Right lobe of liver (tissue), 6 donors: ENCODE results near the gene RSRP1. TPM values are rescaled to one million over a fixed set of nuclear protein-coding genes. Genes with fewer than 3 reads are reported as not detected.

Experiments
- ATAC-seq, 4 donors: fragments of 200-7000 bp; cut with Tn5 transposase; one replicate each; pipeline ENCODE4 v1.9.1; 2020; ENCODE audit warnings: mild to moderate bottlenecking in 4 of 4, moderate library complexity in 4 of 4
- DNase-seq, 3 donors: peaks; one replicate each; pipeline ENCODE4 v3.0.0-alpha.2; 2020
- H3K27ac ChIP-seq, 3 donors: fragments of 200-600 bp; one replicate each; pipeline ENCODE4 v1.8.0; 2022
- H3K27me3 ChIP-seq, 2 donors: fragments of 200-600 bp; one replicate each; pipeline ENCODE4 v1.8.0; 2022
- H3K36me3 ChIP-seq, 4 donors: fragments of 200-600 bp; sonication (generic) in 1 of 4; one replicate each; pipeline versions ENCODE4 v1.5.1 to v1.8.0; 2017 to 2022; ENCODE audit warnings: control low read depth in 1 of 4
- H3K4me1 ChIP-seq, 4 donors: fragments of 200-600 bp; sonication (generic) in 1 of 4; one replicate each; pipeline versions ENCODE4 v1.5.1 to v1.8.0; 2017 to 2022; ENCODE audit warnings: control low read depth in 1 of 4
- H3K4me3 ChIP-seq, 3 donors: fragments of 200-600 bp; one replicate each; pipeline ENCODE4 v1.8.0; 2022
- H3K9me3 ChIP-seq, 4 donors: fragments of 200-600 bp; sonication (generic) in 1 of 4; one replicate each; pipeline versions ENCODE4 v1.5.1 to v1.8.0; 2017 to 2022; ENCODE audit warnings: control low read depth in 1 of 4
- CTCF ChIP-seq, 4 donors: fragments of 200-600 bp in 3 of 4; fragments of 450-650 bp in 1 of 4; IDR thresholded peaks; one replicate each; pipeline versions ENCODE4 v1.5.1 to v1.8.0; 2016 to 2022; ENCODE audit warnings: antibody characterized with exemption in 4 of 4, mild to moderate bottlenecking in 2 of 4
- POLR2A ChIP-seq: fragments of 450-650 bp; IDR thresholded peaks from one replicate; pipeline ENCODE4 v1.6.1; 2017; ENCODE audit warnings: antibody characterized with exemption, mild to moderate bottlenecking
- WGBS: methylation state at CpG from one replicate; pipeline ENCODE4 v1.1.6; 2018; ENCODE audit warnings: low coverage, low lambda C conversion rate; ENCODE audit not compliant: insufficient coverage; ENCODE audit errors: missing lambda C conversion rate; 5-methylcytosine and 5-hydroxymethylcytosine counted together
- intact Hi-C, 2 donors: fragments of 100-400 bp; cut with DNase I; formaldehyde crosslinking; loops; one replicate each; pipeline versions ENCODE4 v1.11.2 to v1.14.1; 2022
- total RNA-seq, 6 experiments: library from RNA; depleted of rRNA in 2 of 6; stranded (reverse); fragments of >200 nt in 2 of 6; fragmentation: NEBNext Ultra II Directional in 3 of 6; extraction: Animal tissue kit (Norgen Biotek cat#: 25700) in 3 of 6; gene quantifications; one replicate each; pipeline versions ENCODE4 v1.1.0 to v1.2.4, GENCODE V29; 2016 to 2023
- donor health status: DM: no; HTN: yes; CAD: no.
- donor health status: DM: no; HTN: no; CAD: no.
- donor health status: DM: no; HTN: no; CAD: no.
- donor health status: DM: no; HTN: yes; CAD: no.
- donor health status: DM: no; HTN: yes; CAD: no.

Gene RSRP1
- total RNA-seq, 6 experiments from 2014 or later: 32.1 to 52.1 (median 40.2) TPM

GRCh38 chr1:25199819-25200620 lies 47.2 kb downstream of the RSRP1 start:
- H3K4me1 ChIP-seq: no peaks in the 10 kb centered on the region
- 85% methylated on average over 12 of the region's 20 CpGs for WGBS
- ATAC-seq (no peak), DNase-seq (no peak)
- H3K27ac ChIP-seq: no peak overlapping the region
- no peak overlapping the region for H3K4me3 ChIP-seq
- H3K9me3 ChIP-seq: no peaks in the 10 kb centered on the region
- no peaks in the 10 kb centered on the region for H3K27me3 ChIP-seq
- intact Hi-C loops: loop anchor here (5.0 to 10.0 kb wide), 2 partner anchors 78 to 85 kb away; no protein-coding TSS in a partner anchor
- TF ChIP-seq CTCF (IDR thresholded peaks at IDR 0.05) (no peak), POLR2A (no peak)
- H3K36me3 ChIP-seq: no peaks in the 10 kb centered on the region

DNA sequence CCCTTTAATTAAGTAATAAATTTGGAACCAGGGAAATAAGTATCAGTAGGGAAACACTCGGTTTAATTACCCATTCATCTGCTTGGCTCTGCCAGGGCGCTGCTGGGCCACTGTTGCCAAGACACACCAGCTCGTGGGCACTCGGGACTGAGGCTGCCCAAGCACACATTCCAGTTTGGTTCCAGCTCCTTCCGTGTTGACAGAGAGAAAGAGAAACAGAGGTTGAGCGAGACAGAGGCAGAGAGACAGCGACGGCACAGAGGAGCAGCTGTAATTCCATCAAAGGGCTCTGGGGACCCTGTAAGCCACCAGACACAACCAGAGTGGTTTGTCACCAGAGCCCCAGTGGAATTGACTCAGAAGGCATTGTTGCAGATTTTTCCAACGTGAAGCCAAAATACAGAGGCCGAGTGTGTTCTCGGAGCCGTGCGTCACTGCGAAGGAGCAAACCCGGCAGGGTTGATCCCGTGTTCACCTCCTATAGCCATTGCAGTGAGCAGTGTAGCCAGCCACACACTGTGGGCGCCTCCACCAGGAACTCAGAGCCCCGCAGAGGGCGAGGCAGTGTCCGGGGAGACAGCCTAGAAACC lies 48.5 kb downstream of the RSRP1 start:
- intact Hi-C loops: no loop called here
- Histone ChIP-seq H3K9me3 (no peaks in the 10 kb centered on the region), H3K27me3 (no peaks in the 10 kb centered on the region), H3K4me3 (no peak overlapping the region), H3K36me3 (no peaks in the 10 kb centered on the region), H3K27ac (no peak overlapping the region), H3K4me1 (no peaks in the 10 kb centered on the region)
- no peak for TF ChIP-seq CTCF (IDR thresholded peaks at IDR 0.05)
- WGBS: 68% methylated on average over 12 of the region's 20 CpGs
- no peak for DNase-seq
- peak in 1 of 4 donors; percentile 19 for ATAC-seq

GRCh38 chr1:25197982-25198662 lies 49.1 kb downstream of the RSRP1 start:
- Histone ChIP-seq H3K9me3 (no peaks in the 10 kb centered on the region), H3K27ac (no peak overlapping the region), H3K36me3 (no peaks in the 10 kb centered on the region), H3K4me3 (no peak overlapping the region), H3K4me1 (no peaks in the 10 kb centered on the region), H3K27me3 (no peaks in the 10 kb centered on the region)
- 51% methylated on average over 10 of the region's 11 CpGs for WGBS
- intact Hi-C loops: no loop called here
- ATAC-seq (peak in 1 of 4 donors; percentile 34), DNase-seq (no peak)
- no peak for TF ChIP-seq POLR2A
- TF ChIP-seq CTCF (IDR thresholded peaks at IDR 0.05): no peak

DNA sequence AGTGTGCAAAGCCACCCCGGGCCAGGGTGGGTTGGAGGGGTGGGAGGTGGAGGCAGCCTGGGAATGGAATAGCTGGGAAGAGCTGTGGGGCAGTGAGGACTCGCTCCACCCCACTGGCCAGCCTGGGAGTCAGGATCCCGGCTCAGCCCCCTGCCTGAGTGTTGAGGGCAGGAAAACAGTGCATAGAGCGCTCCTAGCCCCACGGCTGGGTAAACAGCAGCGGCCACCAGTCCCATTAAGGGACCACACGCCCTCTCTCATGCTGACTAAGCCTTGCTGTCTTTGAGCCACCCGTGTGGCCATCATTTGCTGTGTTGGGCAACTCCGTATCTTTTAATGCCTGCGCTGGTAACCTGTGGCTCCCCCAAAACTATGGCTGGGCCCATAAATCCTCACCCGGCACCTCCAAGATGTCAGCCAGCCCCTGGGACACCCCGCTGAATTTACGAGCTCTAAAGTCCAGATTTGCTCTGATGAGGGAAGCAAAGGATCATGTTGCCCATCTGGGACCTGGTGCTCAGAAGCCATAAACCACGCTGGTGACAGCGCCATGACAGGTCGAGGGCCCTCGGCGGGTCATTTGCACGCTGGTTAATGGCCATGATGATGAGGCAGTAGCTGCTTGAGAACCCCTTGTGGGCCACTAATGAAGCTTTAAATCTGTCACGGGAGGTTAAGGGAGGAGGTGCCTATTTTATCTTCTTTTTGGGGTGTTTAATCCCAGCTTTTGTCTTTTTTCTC lies 49.8 kb downstream of the RSRP1 start:
- no peak for ATAC-seq
- no peak for DNase-seq
- intact Hi-C loops: no loop called here
- no peak overlapping the region for H3K4me3 ChIP-seq
- H3K9me3 ChIP-seq: no peaks in the 10 kb centered on the region
- TF ChIP-seq CTCF (IDR thresholded peaks at IDR 0.05) (no peak), POLR2A (no peak)
- H3K27ac ChIP-seq: no peak overlapping the region
- H3K4me1 ChIP-seq: no peaks in the 10 kb centered on the region
- H3K36me3 ChIP-seq: no peaks in the 10 kb centered on the region
- 81% methylated on average over 3 of the region's 20 CpGs for WGBS
- no peaks in the 10 kb centered on the region for H3K27me3 ChIP-seq
